ENCODE results near the gene SNAPC4. TPM values are rescaled to one million over a fixed set of nuclear protein-coding genes. Genes with fewer than 3 reads are reported as not detected.

SNAPC4 gene
- total RNA-seq, 1 experiment from 2014 or later: 24.8 TPM

DNA sequence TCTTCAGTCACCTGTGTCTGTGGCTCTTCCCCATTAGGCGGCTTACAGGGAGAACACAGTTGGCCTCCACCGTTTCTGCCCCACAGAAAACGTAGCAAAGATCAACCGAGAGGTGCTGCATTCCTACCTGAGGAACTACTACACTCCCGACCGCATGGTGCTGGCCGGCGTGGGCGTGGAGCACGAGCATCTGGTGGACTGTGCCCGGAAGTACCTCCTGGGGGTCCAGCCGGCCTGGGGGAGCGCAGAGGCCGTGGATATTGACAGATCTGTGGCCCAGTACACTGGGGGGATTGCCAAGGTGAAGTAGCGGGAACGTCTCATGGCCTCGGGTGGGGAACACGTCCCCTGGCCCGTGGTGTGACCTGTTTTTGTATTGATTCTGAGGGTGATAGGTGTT is 16.9 kb upstream of the SNAPC4 start:
- Histone ChIP-seq H3K36me3 (ENCODE audit: insufficient read depth, low read length, poor library complexity, severe bottlenecking) (peaks cover 83% of the 10 kb centered on the region), H3K9me3 (ENCODE audit: low read depth, low read length, poor library complexity, severe bottlenecking) (no peaks in the 10 kb centered on the region), H3K4me1 (ENCODE audit: insufficient read depth, low read length, poor library complexity, severe bottlenecking) (peaks cover 3% of the 10 kb centered on the region), H3K27ac (ENCODE audit: low read depth, low read length, poor library complexity, severe bottlenecking) (no peak overlapping the region), H3K4me3 (ENCODE audit: low read depth, low read length, poor library complexity, severe bottlenecking) (no peak overlapping the region), H3K27me3 (replicated peaks; ENCODE audit: insufficient read depth, low read depth, low read length, poor library complexity) (no peaks in the 10 kb centered on the region)
- intact Hi-C loops (cut with micrococcal nuclease; ENCODE audit: unreplicated experiment): no loop called here
- CTCF ChIA-PET: no interaction called here
- POLR2A ChIA-PET (ENCODE audit: low non-redundant PET): no interaction called here
- no peak for TF ChIP-seq EZH2 (IDR thresholded peaks at IDR 0.05; ENCODE audit: borderline replicate concordance, low read depth, low read length, poor library complexity, severe bottlenecking)
- TF ChIP-seq, protein P1, sequence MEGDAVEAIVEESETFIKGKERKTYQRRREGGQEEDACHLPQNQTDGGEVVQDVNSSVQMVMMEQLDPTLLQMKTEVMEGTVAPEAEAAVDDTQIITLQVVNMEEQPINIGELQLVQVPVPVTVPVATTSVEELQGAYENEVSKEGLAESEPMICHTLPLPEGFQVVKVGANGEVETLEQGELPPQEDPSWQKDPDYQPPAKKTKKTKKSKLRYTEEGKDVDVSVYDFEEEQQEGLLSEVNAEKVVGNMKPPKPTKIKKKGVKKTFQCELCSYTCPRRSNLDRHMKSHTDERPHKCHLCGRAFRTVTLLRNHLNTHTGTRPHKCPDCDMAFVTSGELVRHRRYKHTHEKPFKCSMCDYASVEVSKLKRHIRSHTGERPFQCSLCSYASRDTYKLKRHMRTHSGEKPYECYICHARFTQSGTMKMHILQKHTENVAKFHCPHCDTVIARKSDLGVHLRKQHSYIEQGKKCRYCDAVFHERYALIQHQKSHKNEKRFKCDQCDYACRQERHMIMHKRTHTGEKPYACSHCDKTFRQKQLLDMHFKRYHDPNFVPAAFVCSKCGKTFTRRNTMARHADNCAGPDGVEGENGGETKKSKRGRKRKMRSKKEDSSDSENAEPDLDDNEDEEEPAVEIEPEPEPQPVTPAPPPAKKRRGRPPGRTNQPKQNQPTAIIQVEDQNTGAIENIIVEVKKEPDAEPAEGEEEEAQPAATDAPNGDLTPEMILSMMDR (conservative IDR thresholded peaks at IDR 0.05; ENCODE audit: low read depth, low read length): no peak
- DNase-seq (ENCODE audit: low spot score): no peak
- no TSS peak for BruUV-seq (replicated peaks)

DNA sequence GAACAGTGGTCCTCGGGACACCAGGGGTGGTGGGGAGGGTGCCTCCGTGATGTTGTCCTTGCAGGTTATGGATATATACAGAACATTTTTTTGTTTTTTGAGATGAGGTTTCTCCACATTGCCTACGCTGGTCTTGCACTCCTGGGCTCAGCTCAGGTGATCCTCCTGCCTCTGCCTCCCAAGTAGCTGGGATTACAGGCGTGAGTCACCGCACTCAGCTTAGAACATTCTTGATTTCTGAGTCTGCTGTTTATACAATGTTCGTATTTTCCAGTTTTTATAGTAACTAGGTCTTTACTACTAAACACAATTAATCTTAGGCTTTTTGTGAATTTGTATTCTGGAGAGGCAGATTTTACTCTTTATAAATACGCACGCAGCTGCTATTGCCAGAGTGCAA is 16.5 kb upstream of the SNAPC4 start:
- intact Hi-C loops (cut with micrococcal nuclease; ENCODE audit: unreplicated experiment): no loop called here
- Histone ChIP-seq H3K9me3 (ENCODE audit: low read depth, low read length, poor library complexity, severe bottlenecking) (no peaks in the 10 kb centered on the region), H3K27ac (ENCODE audit: low read depth, low read length, poor library complexity, severe bottlenecking) (no peak overlapping the region), H3K4me3 (ENCODE audit: low read depth, low read length, poor library complexity, severe bottlenecking) (no peak overlapping the region), H3K36me3 (ENCODE audit: insufficient read depth, low read length, poor library complexity, severe bottlenecking) (peaks cover 82% of the 10 kb centered on the region), H3K27me3 (replicated peaks; ENCODE audit: insufficient read depth, low read depth, low read length, poor library complexity) (no peaks in the 10 kb centered on the region), H3K4me1 (ENCODE audit: insufficient read depth, low read length, poor library complexity, severe bottlenecking) (peaks cover 8% of the 10 kb centered on the region)
- no peak for TF ChIP-seq EZH2 (IDR thresholded peaks at IDR 0.05; ENCODE audit: borderline replicate concordance, low read depth, low read length, poor library complexity, severe bottlenecking)
- TF ChIP-seq, protein P1 (conservative IDR thresholded peaks at IDR 0.05; ENCODE audit: low read depth, low read length): no peak
- POLR2A ChIA-PET (ENCODE audit: low non-redundant PET): no interaction called here
- no TSS peak for BruUV-seq (replicated peaks)
- CTCF ChIA-PET: no interaction called here
- DNase-seq (ENCODE audit: low spot score): no peak

DNA sequence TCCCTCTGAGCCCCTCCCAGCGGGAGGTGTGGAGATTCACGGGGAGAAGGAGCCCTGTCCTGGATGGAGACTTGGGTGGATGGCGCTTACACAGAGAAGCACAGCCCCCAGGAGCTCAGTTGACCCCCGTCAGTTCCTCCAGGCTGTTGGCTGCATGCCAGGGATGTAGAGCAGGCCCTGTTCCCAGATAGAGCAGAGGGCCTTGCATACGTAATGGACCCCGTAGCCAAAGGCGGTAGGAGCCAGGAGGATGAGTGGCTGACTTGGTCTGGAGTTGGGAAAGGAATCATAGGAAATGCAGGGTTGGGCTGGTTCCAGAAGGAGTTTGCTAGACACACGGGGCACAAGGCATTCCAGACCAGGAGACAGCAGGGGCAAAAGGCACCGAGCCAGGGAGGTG is 13.0 kb upstream of the SNAPC4 start:
- BruUV-seq (replicated peaks): no TSS peak
- Histone ChIP-seq H3K27me3 (replicated peaks; ENCODE audit: insufficient read depth, low read depth, low read length, poor library complexity) (no peaks in the 10 kb centered on the region), H3K27ac (ENCODE audit: low read depth, low read length, poor library complexity, severe bottlenecking) (no peak overlapping the region), H3K9me3 (ENCODE audit: low read depth, low read length, poor library complexity, severe bottlenecking) (no peaks in the 10 kb centered on the region), H3K4me1 (ENCODE audit: insufficient read depth, low read length, poor library complexity, severe bottlenecking) (peaks cover 10% of the 10 kb centered on the region), H3K36me3 (ENCODE audit: insufficient read depth, low read length, poor library complexity, severe bottlenecking) (peaks cover 54% of the 10 kb centered on the region), H3K4me3 (ENCODE audit: low read depth, low read length, poor library complexity, severe bottlenecking) (no peak overlapping the region)
- ChIA-PET CTCF (no interaction called here), POLR2A (ENCODE audit: low non-redundant PET) (no interaction called here)
- intact Hi-C loops (cut with micrococcal nuclease; ENCODE audit: unreplicated experiment): no loop called here
- DNase-seq (ENCODE audit: low spot score): no peak
- TF ChIP-seq EZH2 (IDR thresholded peaks at IDR 0.05; ENCODE audit: borderline replicate concordance, low read depth, low read length, poor library complexity, severe bottlenecking): no peak

DNA sequence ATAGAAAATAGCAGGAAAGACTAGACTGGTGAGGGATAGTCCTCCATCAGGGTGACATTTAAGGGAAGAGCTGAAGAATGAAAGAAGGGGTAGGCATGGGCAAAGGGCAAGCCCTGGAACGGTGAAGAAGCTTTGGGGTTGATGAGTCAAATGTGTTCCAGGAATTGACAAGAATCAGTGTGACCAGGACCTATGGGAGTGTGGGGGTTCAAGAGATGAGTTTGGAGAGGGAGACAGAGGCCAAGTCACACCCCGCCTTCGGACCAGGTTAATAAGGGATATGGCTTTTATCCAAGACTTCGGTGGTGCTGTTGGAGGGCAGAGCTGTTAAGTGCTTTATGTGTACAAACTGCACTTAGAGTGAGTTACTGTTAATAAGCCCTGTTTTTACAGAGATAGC is 11.4 kb upstream of the SNAPC4 start:
- TSS peak; percentile 76 for BruUV-seq (replicated peaks)
- H3K36me3 ChIP-seq (ENCODE audit: insufficient read depth, low read length, poor library complexity, severe bottlenecking): peaks cover 55% of the 10 kb centered on the region
- H3K27ac ChIP-seq (ENCODE audit: low read depth, low read length, poor library complexity, severe bottlenecking): peak overlapping the region; percentile 93
- peak overlapping the region; percentile 93 for H3K4me3 ChIP-seq (ENCODE audit: low read depth, low read length, poor library complexity, severe bottlenecking)
- DNase-seq (ENCODE audit: low spot score): no peak
- ChIA-PET CTCF (no interaction called here), POLR2A (ENCODE audit: low non-redundant PET) (no interaction called here)
- intact Hi-C loops (cut with micrococcal nuclease; ENCODE audit: unreplicated experiment): no loop called here
- TF ChIP-seq, protein P1 (conservative IDR thresholded peaks at IDR 0.05; ENCODE audit: low read depth, low read length): no peak
- TF ChIP-seq EZH2 (IDR thresholded peaks at IDR 0.05; ENCODE audit: borderline replicate concordance, low read depth, low read length, poor library complexity, severe bottlenecking): no peak
- no peaks in the 10 kb centered on the region for H3K9me3 ChIP-seq (ENCODE audit: low read depth, low read length, poor library complexity, severe bottlenecking)
- no peaks in the 10 kb centered on the region for H3K27me3 ChIP-seq (replicated peaks; ENCODE audit: insufficient read depth, low read depth, low read length, poor library complexity)
- H3K4me1 ChIP-seq (ENCODE audit: insufficient read depth, low read length, poor library complexity, severe bottlenecking): peaks cover 10% of the 10 kb centered on the region

Measured in A673 (cell line).